HL-60 (cell line): ENCODE data around the gene DCTPP1.
A peak's percentile ranks its signal among the peaks of the same experiment; 100 is the strongest.

Experiments
- CTCF ChIP-seq: IDR thresholded peaks from one replicate; pipeline ENCODE4 v1.5.1; 2011; ENCODE audit warnings: low read length, control low read depth, inconsistent platforms; ENCODE audit not compliant: insufficient read depth
- POLR2AphosphoS5 ChIP-seq: IDR thresholded peaks from 2 replicates; pipeline ENCODE4 v1.6.1; 2012; ENCODE audit warnings: low read depth
- SPI1 ChIP-seq: IDR thresholded peaks from 2 replicates; pipeline ENCODE4 v1.6.1; 2012; ENCODE audit warnings: low read depth, mild to moderate bottlenecking, borderline replicate concordance

- no peak for TF ChIP-seq CTCF
- TF ChIP-seq POLR2AphosphoS5 = peak; percentile 70
- TF ChIP-seq SPI1 = no peak
These were observed 22.6 kb downstream of the DCTPP1 start, which contains the start of gene ZNF771 for GRCh38 chr16:30407102-30407803.
